Transverse colon (tissue), 4 donors: ENCODE data around the gene DHX16.

ENCODE experiments used
- POLR2A ChIP-seq: fragments of 450-650 bp; IDR thresholded peaks from one replicate; pipeline ENCODE4 v1.6.1; 2016; ENCODE audit warnings: antibody characterized with exemption, mild to moderate bottlenecking, moderate library complexity
- POLR2AphosphoS5 ChIP-seq, 3 donors: sonication (generic); formaldehyde crosslinking; IDR thresholded peaks; one replicate each; pipeline ENCODE4 v1.6.1; 2016; ENCODE audit warnings: antibody characterized with exemption in 3 of 3
- TF ChIP-seq, protein P1 (sequence below), 5 experiments: fragments of 200-600 bp in 3 of 5; fragments of 450-650 bp in 2 of 5; sonication (generic) in 3 of 5; IDR thresholded peaks; 1 replicate in 2 of 5; 2 replicates in 3 of 5; pipeline ENCODE4 v1.5.1; 2016 to 2017; ENCODE audit warnings: antibody characterized with exemption in 5 of 5, inconsistent platforms in 3 of 5, mild to moderate bottlenecking in 2 of 5, moderate library complexity in 1 of 5

- TF ChIP-seq, protein P1, sequence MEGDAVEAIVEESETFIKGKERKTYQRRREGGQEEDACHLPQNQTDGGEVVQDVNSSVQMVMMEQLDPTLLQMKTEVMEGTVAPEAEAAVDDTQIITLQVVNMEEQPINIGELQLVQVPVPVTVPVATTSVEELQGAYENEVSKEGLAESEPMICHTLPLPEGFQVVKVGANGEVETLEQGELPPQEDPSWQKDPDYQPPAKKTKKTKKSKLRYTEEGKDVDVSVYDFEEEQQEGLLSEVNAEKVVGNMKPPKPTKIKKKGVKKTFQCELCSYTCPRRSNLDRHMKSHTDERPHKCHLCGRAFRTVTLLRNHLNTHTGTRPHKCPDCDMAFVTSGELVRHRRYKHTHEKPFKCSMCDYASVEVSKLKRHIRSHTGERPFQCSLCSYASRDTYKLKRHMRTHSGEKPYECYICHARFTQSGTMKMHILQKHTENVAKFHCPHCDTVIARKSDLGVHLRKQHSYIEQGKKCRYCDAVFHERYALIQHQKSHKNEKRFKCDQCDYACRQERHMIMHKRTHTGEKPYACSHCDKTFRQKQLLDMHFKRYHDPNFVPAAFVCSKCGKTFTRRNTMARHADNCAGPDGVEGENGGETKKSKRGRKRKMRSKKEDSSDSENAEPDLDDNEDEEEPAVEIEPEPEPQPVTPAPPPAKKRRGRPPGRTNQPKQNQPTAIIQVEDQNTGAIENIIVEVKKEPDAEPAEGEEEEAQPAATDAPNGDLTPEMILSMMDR (IDR thresholded peaks at IDR 0.05) = no peak
- TF ChIP-seq POLR2AphosphoS5 (IDR thresholded peaks at IDR 0.05) = no peak
- TF ChIP-seq POLR2A = no peak
Observed at GRCh38 chr6:30640481-30640880, 32.3 kb downstream of the DHX16 start.
